Endothelial cell (in vitro differentiated cells): Measurements from ENCODE around the gene NT5DC1. TPM values are rescaled to one million over a fixed set of nuclear protein-coding genes. Genes with fewer than 3 reads are reported as not detected.

Experiments
- DNase-seq: peaks from one replicate; pipeline ENCODE4 v3.0.0; 2021; ENCODE audit warnings: low spot score
- H3K27ac Mint-ChIP-seq: one replicate; pipeline ENCODE4 v1.8.0; 2021; ENCODE audit warnings: mixed read lengths, inconsistent platforms; ENCODE audit not compliant: unreplicated experiment
- H3K27me3 Mint-ChIP-seq: one replicate; pipeline ENCODE4 v1.8.0; 2021; ENCODE audit warnings: mild to moderate bottlenecking, moderate library complexity, mixed read lengths, inconsistent platforms; ENCODE audit not compliant: unreplicated experiment
- H3K36me3 Mint-ChIP-seq: one replicate; pipeline ENCODE4 v1.8.0; 2021; ENCODE audit warnings: mild to moderate bottlenecking, low read depth, mixed read lengths, inconsistent platforms; ENCODE audit not compliant: unreplicated experiment
- H3K4me1 Mint-ChIP-seq: one replicate; pipeline ENCODE4 v1.8.0; 2021; ENCODE audit warnings: mild to moderate bottlenecking, mixed read lengths, inconsistent platforms; ENCODE audit not compliant: unreplicated experiment
- H3K4me3 Mint-ChIP-seq: one replicate; pipeline ENCODE4 v1.8.0; 2021; ENCODE audit warnings: mild to moderate bottlenecking, mixed read lengths, inconsistent platforms; ENCODE audit not compliant: unreplicated experiment
- H3K9me3 Mint-ChIP-seq: one replicate; pipeline ENCODE4 v1.8.0; 2021; ENCODE audit warnings: mixed read lengths, inconsistent platforms; ENCODE audit not compliant: unreplicated experiment
- CTCF ChIP-seq: fragments of 200-600 bp; sonication (generic); IDR thresholded peaks from one replicate; pipeline ENCODE4 v1.5.0; 2021; ENCODE audit warnings: antibody characterized with exemption; ENCODE audit not compliant: unreplicated experiment
- total RNA-seq: library from RNA; stranded (reverse); fragmentation: NEBNext Ultra II Directional; extraction: Animal tissue kit (Norgen Biotek cat#: 25700); gene quantifications from one replicate; pipeline ENCODE4 v1.2.1, GENCODE V29; 2021; ENCODE audit not compliant: unreplicated experiment

The NT5DC1 gene
- total RNA-seq, 1 donor from 2014 or later: 33.9 TPM

- no peak overlapping the region for H3K27ac Mint-ChIP-seq
- DNase-seq: no peak
- no peaks in the 10 kb centered on the region for H3K9me3 Mint-ChIP-seq
- H3K4me3 Mint-ChIP-seq: no peak overlapping the region
- no peaks in the 10 kb centered on the region for H3K36me3 Mint-ChIP-seq
- H3K27me3 Mint-ChIP-seq: no peaks in the 10 kb centered on the region
- TF ChIP-seq CTCF: no peak
- H3K4me1 Mint-ChIP-seq: no peaks in the 10 kb centered on the region
These were observed 44.0 kb downstream of the NT5DC1 start for GRCh38 chr6:116144605-116145004.

DNA sequence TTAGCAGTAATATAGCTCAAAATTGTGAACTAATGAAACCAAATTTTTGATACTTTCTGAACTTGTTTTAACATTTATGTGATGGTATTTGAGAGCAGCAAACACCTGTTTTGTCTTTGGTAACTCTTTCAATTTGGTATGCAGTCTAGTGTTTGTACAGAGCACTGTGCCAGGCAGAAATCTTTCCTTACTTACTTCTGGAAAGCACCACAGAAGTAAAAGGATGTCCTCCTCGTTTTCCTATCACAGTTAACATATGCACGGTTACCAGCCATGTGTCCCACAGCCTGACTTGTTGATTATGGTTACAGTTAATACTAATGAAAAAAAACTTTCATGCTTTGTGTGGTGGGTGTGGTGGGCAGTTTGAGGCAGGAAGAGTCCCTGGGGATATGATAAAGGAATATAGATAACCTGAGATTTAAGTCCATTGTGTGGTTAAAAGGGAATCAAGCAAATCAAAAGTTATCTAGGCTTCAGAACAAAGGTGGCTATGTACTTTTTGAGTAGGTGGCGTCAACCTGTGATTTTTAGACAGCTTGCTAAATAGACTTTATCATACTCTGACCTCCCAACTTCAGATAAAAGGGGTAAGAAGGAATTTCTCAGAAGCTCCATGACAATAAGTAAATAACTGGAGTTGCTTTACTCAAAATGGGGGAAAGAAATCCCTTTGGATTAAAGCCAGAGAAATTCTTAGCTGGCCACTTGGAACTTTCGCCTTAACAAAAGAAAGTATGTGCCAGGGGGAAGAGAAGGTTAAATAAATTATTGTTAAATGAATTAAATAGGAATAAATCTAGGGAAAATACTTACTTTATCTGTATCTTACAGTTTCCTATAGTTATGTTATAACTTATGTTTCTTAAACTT lies 45.4 kb downstream of the NT5DC1 start:
- Mint-ChIP-seq H3K27ac (no peak overlapping the region), H3K27me3 (no peaks in the 10 kb centered on the region), H3K4me3 (no peak overlapping the region), H3K36me3 (no peaks in the 10 kb centered on the region), H3K9me3 (no peaks in the 10 kb centered on the region), H3K4me1 (no peaks in the 10 kb centered on the region)
- no peak for TF ChIP-seq CTCF
- DNase-seq: no peak

DNA sequence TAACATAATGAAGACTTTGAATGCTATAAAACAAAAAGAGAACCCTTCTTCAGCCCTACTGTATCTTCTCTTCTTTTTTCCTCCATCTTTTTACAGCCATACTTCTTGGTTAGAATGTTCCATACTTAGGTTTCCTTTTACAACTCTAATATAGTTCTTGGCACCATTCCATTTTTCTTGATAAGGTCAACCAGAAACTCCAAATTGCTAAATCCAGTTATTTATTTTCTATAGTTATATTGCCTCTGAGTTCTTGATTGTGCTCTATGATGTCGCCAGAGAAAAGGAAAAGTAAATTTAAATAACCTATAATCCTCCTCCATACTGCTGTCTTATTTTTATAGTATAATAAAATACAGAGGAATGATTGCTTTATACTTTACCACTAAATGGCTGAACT lies 52.0 kb downstream of the NT5DC1 start:
- no peak for TF ChIP-seq CTCF
- no peaks in the 10 kb centered on the region for H3K9me3 Mint-ChIP-seq
- no peak for DNase-seq

GRCh38 chr6:116154887-116155286 lies 54.2 kb downstream of the NT5DC1 start:
- Mint-ChIP-seq H3K27ac (no peak overlapping the region), H3K27me3 (no peaks in the 10 kb centered on the region), H3K4me1 (no peaks in the 10 kb centered on the region), H3K4me3 (no peak overlapping the region), H3K9me3 (no peaks in the 10 kb centered on the region), H3K36me3 (no peaks in the 10 kb centered on the region)
- no peak for DNase-seq
- TF ChIP-seq CTCF: no peak

More for the DNA sequence above, 52.0 kb downstream of the NT5DC1 start:
- no peaks in the 10 kb centered on the region for H3K27me3 Mint-ChIP-seq
- H3K27ac Mint-ChIP-seq: no peak overlapping the region
- no peak overlapping the region for H3K4me3 Mint-ChIP-seq
- no peaks in the 10 kb centered on the region for H3K36me3 Mint-ChIP-seq
- H3K4me1 Mint-ChIP-seq: no peaks in the 10 kb centered on the region
